Gastrocnemius medialis (tissue), 4 donors: ENCODE measurements around the gene RAB25. TPM values are rescaled to one million over a fixed set of nuclear protein-coding genes. Genes with fewer than 3 reads are reported as not detected.

Source experiments
- ATAC-seq, 2 donors: fragments of 150-250 bp; one replicate each; pipeline ENCODE4 v1.9.1; 2016
- DNase-seq, 2 donors: peaks; one replicate each; pipeline ENCODE4 v3.0.0-alpha.2; 2019
- H3K27ac ChIP-seq, 4 donors: fragments of 200-600 bp; sonication (generic); 1 replicate in 1 of 4; 2 replicates in 3 of 4; pipeline ENCODE4 v1.5.1; 2016 to 2018; ENCODE audit warnings: mild to moderate bottlenecking in 2 of 4, moderate library complexity in 1 of 4
- H3K27me3 ChIP-seq, 3 donors: fragments of 200-600 bp; sonication (generic) in 2 of 3; 1 replicate in 1 of 3; 2 replicates in 2 of 3; pipeline versions ENCODE4 v1.5.1 to v1.6.0; 2016 to 2019; ENCODE audit warnings: mild to moderate bottlenecking in 1 of 3, moderate library complexity in 1 of 3
- H3K36me3 ChIP-seq, 2 donors: fragments of 200-600 bp; sonication (generic) in 1 of 2; one replicate each; pipeline ENCODE4 v1.5.1; 2017 to 2018
- H3K4me1 ChIP-seq, 2 donors: fragments of 200-600 bp; sonication (generic) in 1 of 2; one replicate each; pipeline ENCODE4 v1.5.1; 2016 to 2017; ENCODE audit warnings: mild to moderate bottlenecking in 2 of 2
- H3K4me3 ChIP-seq, 4 donors: fragments of 200-600 bp; sonication (generic) in 3 of 4; 1 replicate in 1 of 4; 2 replicates in 3 of 4; pipeline ENCODE4 v1.5.1; 2016 to 2019; ENCODE audit warnings: mild to moderate bottlenecking in 2 of 4
- H3K9me3 ChIP-seq, 3 donors: fragments of 200-600 bp; sonication (generic) in 2 of 3; 1 replicate in 1 of 3; 2 replicates in 2 of 3; pipeline ENCODE4 v1.5.1; 2016 to 2019
- CTCF ChIP-seq, 5 experiments: fragments of 450-650 bp in 3 of 5; fragments of 200-600 bp in 2 of 5; sonication (generic) in 2 of 5; IDR thresholded peaks in 4 of 5; conservative IDR thresholded peaks in 1 of 5; 1 replicate in 4 of 5; 2 replicates in 1 of 5; pipeline ENCODE4 v1.5.1; 2016 to 2019; ENCODE audit warnings: antibody characterized with exemption in 5 of 5, mild to moderate bottlenecking in 3 of 5, moderate library complexity in 3 of 5
- POLR2A ChIP-seq, 2 donors: fragments of 450-650 bp; IDR thresholded peaks; one replicate each; pipeline ENCODE4 v1.6.1; 2017; ENCODE audit warnings: antibody characterized with exemption in 2 of 2, mild to moderate bottlenecking in 2 of 2, moderate library complexity in 2 of 2
- in situ Hi-C, 4 donors: fragments of 200-750 bp; cut with MboI; loops; one replicate each; pipeline versions ENCODE4 v1.15.0 to v1.8.0; 2017; ENCODE audit warnings: low sequenced_read_pairs in 4 of 4
- intact Hi-C: fragments of 100-400 bp; cut with DNase I; formaldehyde crosslinking; loops from one replicate; pipeline ENCODE4 v1.15.1; 2023; ENCODE audit warnings: low total_unique reads
- total RNA-seq, 4 donors: library from RNA; depleted of rRNA; stranded (reverse); fragments of >200 nt; gene quantifications; one replicate each; pipeline versions ENCODE4 v1.1.0 to v1.2.3, GENCODE V29; 2016

Gene RAB25
- total RNA-seq, 4 donors from 2014 or later, result 1.2 TPM; not detected in 3

GRCh38 chr1:156106624-156107488 is 45.9 kb downstream of the RAB25 start:
- Histone ChIP-seq H3K9me3 (no peaks in the 10 kb centered on the region), H3K4me1 (peaks cover 60 to 71% of the 10 kb centered on the region in 2 donors), H3K36me3 (no peaks in the 10 kb centered on the region), H3K4me3 (peak overlapping the region; percentile 38 to 67 (median 56)), H3K27ac (peak overlapping the region; percentile 96 to 99 (median 98)), H3K27me3 (no peaks in the 10 kb centered on the region)
- DNase-seq (peak in 1 of 2 donors; percentile 47), ATAC-seq (peak; percentile 13 to 45)
- no peak for TF ChIP-seq CTCF (IDR thresholded peaks at IDR 0.05 in 4 of 5, conservative IDR thresholded peaks at IDR 0.05 in 1 of 5)
- no peak for TF ChIP-seq POLR2A (IDR thresholded peaks at IDR 0.05)
- intact Hi-C loops (loop anchor here (1.0 to 10.0 kb wide), 3 partner anchors 8 to 358 kb away; no protein-coding TSS in a partner anchor), in situ Hi-C loops (loop anchor here in 1 of 4 donors (25.0 kb wide), 1 partner anchor 380 kb away; no protein-coding TSS in a partner anchor)

- TF ChIP-seq CTCF (IDR thresholded peaks at IDR 0.05 in 4 of 5, conservative IDR thresholded peaks at IDR 0.05 in 1 of 5), result no peak
- no peak for TF ChIP-seq POLR2A (IDR thresholded peaks at IDR 0.05)
- intact Hi-C loops, result loop anchor here (10.0 kb wide), 1 partner anchor 357 kb away; no protein-coding TSS in a partner anchor
- peak overlapping the region in 2 of 4 donors; percentile 7 to 19 for H3K4me3 ChIP-seq
- H3K27me3 ChIP-seq, result no peaks in the 10 kb centered on the region
- H3K27ac ChIP-seq, result peak overlapping the region; percentile 96 to 99 (median 98)
- in situ Hi-C loops, result loop anchor here in 1 of 4 donors (25.0 kb wide), 1 partner anchor 379 kb away; no protein-coding TSS in a partner anchor
- peaks cover 69% of the 10 kb centered on the region in 2 donors for H3K4me1 ChIP-seq
- H3K9me3 ChIP-seq, result no peaks in the 10 kb centered on the region
- no peak for DNase-seq
- no peaks in the 10 kb centered on the region for H3K36me3 ChIP-seq
- ATAC-seq, result no peak
Observed at GRCh38 chr1:156108057-156108456, 47.1 kb downstream of the RAB25 start.

- ATAC-seq (peak; percentile 43 to 61), DNase-seq (no peak)
- H3K9me3 ChIP-seq, result no peaks in the 10 kb centered on the region
- in situ Hi-C loops (loop anchor here in 1 of 4 donors (25.0 kb wide), 1 partner anchor 379 kb away; no protein-coding TSS in a partner anchor), intact Hi-C loops (loop anchor here (10.0 kb wide), 1 partner anchor 356 kb away; no protein-coding TSS in a partner anchor)
- H3K4me3 ChIP-seq, result peak overlapping the region in 1 of 4 donors; percentile 19
- peaks cover 69 to 73% of the 10 kb centered on the region in 2 donors for H3K4me1 ChIP-seq
- TF ChIP-seq CTCF (IDR thresholded peaks at IDR 0.05 in 4 of 5, conservative IDR thresholded peaks at IDR 0.05 in 1 of 5) (no peak), POLR2A (IDR thresholded peaks at IDR 0.05) (no peak)
- no peaks in the 10 kb centered on the region for H3K27me3 ChIP-seq
- H3K27ac ChIP-seq, result peak overlapping the region; percentile 96 to 99 (median 98)
- no peaks in the 10 kb centered on the region for H3K36me3 ChIP-seq
Observed at GRCh38 chr1:156108664-156109241, 47.8 kb downstream of the RAB25 start.

GRCh38 chr1:156110252-156110651 is 49.3 kb downstream of the RAB25 start:
- peak overlapping the region; percentile 34 to 99 (median 97) for H3K27ac ChIP-seq
- H3K36me3 ChIP-seq, result no peaks in the 10 kb centered on the region
- H3K4me1 ChIP-seq, result peaks cover 62 to 67% of the 10 kb centered on the region in 2 donors
- in situ Hi-C loops, result loop anchor here in 1 of 4 donors (25.0 kb wide), 1 partner anchor 377 kb away; no protein-coding TSS in a partner anchor
- TF ChIP-seq CTCF (IDR thresholded peaks at IDR 0.05 in 4 of 5, conservative IDR thresholded peaks at IDR 0.05 in 1 of 5) (no peak), POLR2A (IDR thresholded peaks at IDR 0.05) (no peak)
- H3K9me3 ChIP-seq, result no peaks in the 10 kb centered on the region
- H3K27me3 ChIP-seq, result no peaks in the 10 kb centered on the region
- ATAC-seq (no peak), DNase-seq (no peak)
- no peak overlapping the region for H3K4me3 ChIP-seq
- intact Hi-C loops, result no loop called here
